Type B pancreatic cell (in vitro differentiated cells): ENCODE results near the gene ATP6V1G2. TPM values are rescaled to one million over a fixed set of nuclear protein-coding genes. Genes with fewer than 3 reads are reported as not detected.
A peak's percentile ranks its signal among the peaks of the same experiment; 100 is the strongest.

ENCODE experiments used
- DNase-seq: peaks from one replicate; pipeline ENCODE4 v3.0.0; 2021; ENCODE audit warnings: mixed read lengths; ENCODE audit not compliant: unreplicated experiment; ENCODE audit errors: extremely low spot score
- H3K27ac Mint-ChIP-seq: 2 replicates; pipeline ENCODE4 v1.8.0; 2021; ENCODE audit warnings: mild to moderate bottlenecking, mixed read lengths
- H3K27me3 Mint-ChIP-seq: 2 replicates; pipeline ENCODE4 v1.8.0; 2021; ENCODE audit warnings: mixed read lengths
- H3K36me3 Mint-ChIP-seq: 2 replicates; pipeline ENCODE4 v1.8.0; 2021; ENCODE audit warnings: mixed read lengths
- H3K4me1 Mint-ChIP-seq: one replicate; pipeline ENCODE4 v1.8.0; 2021; ENCODE audit warnings: mixed read lengths; ENCODE audit not compliant: unreplicated experiment
- H3K4me3 Mint-ChIP-seq: 2 replicates; pipeline ENCODE4 v1.8.0; 2021; ENCODE audit warnings: mild to moderate bottlenecking, mixed read lengths
- H3K9me3 Mint-ChIP-seq: 2 replicates; pipeline ENCODE4 v1.8.0; 2021; ENCODE audit warnings: mixed read lengths
- total RNA-seq: library from RNA; stranded (reverse); gene quantifications from 2 replicates; pipeline ENCODE4 v1.2.1, GENCODE V29; 2021; ENCODE audit warnings: low replicate concordance
- TF ChIP-seq, protein P1 (sequence below): fragments of 200-600 bp; sonication (generic); conservative IDR thresholded peaks from 2 replicates; pipeline ENCODE4 v1.5.0; 2021; ENCODE audit warnings: antibody characterized with exemption, mild to moderate bottlenecking

Gene ATP6V1G2
- total RNA-seq, 1 donor from 2014 or later, result 5.9 TPM

DNA sequence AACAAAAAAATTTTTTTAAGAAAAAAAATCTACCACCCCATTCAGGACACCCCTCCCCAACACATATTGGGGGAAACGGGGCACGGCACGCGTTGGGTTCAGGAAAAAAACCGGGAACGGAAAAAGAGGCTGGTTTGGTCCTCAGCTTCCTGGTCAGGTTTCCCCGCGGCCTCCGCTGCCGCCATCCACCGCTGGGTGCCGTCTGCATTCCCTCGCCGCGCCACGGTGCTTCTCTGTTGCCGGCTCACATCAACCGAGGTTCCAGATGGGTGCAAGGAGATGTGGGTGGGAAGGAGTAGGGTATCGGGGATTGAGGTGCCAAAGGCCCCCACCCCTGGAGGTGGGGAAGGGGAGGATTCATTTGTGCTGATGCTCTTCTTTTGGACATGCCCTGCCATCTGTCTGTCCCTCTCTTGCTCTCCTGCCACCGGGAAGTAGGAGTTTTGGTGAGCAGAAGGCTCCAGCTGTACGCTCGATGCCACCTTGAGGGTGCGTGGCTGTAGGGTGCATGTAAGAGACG, 11.8 kb downstream of the ATP6V1G2 start:
- no peak for DNase-seq
- TF ChIP-seq, protein P1, sequence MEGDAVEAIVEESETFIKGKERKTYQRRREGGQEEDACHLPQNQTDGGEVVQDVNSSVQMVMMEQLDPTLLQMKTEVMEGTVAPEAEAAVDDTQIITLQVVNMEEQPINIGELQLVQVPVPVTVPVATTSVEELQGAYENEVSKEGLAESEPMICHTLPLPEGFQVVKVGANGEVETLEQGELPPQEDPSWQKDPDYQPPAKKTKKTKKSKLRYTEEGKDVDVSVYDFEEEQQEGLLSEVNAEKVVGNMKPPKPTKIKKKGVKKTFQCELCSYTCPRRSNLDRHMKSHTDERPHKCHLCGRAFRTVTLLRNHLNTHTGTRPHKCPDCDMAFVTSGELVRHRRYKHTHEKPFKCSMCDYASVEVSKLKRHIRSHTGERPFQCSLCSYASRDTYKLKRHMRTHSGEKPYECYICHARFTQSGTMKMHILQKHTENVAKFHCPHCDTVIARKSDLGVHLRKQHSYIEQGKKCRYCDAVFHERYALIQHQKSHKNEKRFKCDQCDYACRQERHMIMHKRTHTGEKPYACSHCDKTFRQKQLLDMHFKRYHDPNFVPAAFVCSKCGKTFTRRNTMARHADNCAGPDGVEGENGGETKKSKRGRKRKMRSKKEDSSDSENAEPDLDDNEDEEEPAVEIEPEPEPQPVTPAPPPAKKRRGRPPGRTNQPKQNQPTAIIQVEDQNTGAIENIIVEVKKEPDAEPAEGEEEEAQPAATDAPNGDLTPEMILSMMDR, result no peak
- peaks cover 18% of the 10 kb centered on the region for H3K4me1 Mint-ChIP-seq
- no peak overlapping the region for H3K4me3 Mint-ChIP-seq
- peaks cover 63% of the 10 kb centered on the region for H3K36me3 Mint-ChIP-seq
- H3K27me3 Mint-ChIP-seq, result no peaks in the 10 kb centered on the region
- H3K27ac Mint-ChIP-seq, result peak overlapping the region; percentile 39
- H3K9me3 Mint-ChIP-seq, result no peaks in the 10 kb centered on the region

- DNase-seq, result no peak
- Mint-ChIP-seq H3K36me3 (peaks cover 58% of the 10 kb centered on the region), H3K4me3 (no peak overlapping the region), H3K27ac (no peak overlapping the region), H3K27me3 (no peaks in the 10 kb centered on the region), H3K4me1 (peaks cover 13% of the 10 kb centered on the region), H3K9me3 (no peaks in the 10 kb centered on the region)
- TF ChIP-seq, protein P1, result no peak
Observed at GRCh38 chr6:31534011-31534410, 12.4 kb downstream of the ATP6V1G2 start.

DNA sequence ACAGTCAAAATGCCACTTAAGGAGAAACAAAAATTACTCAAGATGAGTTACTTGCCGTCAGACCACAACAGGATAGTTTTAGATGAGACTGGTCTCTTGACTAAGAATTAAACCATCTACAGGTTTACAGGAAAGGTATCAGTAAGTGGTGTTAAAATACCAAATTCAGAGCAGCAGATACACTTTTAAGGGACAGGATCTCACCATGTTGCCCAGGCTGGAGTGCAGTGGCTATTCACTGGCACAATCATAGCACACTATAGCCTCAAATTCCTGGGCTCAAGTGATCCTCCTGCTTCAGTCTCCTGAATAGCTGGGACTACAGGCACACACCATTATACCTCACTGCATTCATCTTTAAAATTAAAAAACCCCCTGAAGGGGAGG, 13.0 kb downstream of the ATP6V1G2 start:
- Mint-ChIP-seq H3K4me3 (no peak overlapping the region), H3K27ac (no peak overlapping the region), H3K9me3 (no peaks in the 10 kb centered on the region), H3K4me1 (peaks cover 7% of the 10 kb centered on the region), H3K36me3 (peaks cover 54% of the 10 kb centered on the region), H3K27me3 (no peaks in the 10 kb centered on the region)
- DNase-seq, result no peak
- TF ChIP-seq, protein P1, result no peak

DNA sequence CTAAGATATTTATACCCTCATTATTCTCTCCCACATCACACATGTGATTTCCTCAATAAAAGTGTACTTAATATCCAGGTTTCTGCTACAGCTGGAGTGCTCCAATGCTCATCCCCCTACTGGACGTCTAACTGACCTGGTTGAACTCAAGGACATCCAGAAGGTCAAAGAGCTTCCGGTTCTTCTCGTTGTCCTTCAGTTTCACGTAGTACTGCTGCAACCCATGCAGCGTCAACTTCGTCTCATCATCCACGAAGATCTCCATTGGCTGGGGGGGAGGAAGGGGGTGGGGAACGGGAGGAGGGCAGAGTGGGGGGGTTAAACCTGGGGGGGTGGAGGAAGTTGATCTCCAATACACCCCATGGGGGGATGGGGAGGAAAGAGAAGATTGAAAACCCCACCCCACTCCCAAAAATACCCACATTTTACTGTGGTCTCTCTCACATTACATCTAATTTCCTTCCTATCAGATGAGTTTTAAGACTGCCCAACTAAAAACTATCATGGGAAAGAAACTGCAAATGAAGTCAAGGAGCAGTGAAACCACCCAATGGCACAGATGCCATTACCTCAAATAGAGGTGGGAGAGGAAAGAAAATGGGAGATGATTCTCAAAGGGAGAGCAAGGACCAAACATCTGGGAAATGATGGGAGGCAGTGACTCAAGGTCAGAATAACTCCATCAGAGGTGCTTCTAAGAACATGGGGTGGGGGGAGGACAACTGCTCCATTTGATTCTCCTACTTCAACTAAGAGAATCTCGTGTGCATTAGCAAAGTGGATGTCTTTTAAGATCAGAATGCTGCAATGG, 13.6 kb downstream of the ATP6V1G2 start:
- H3K27ac Mint-ChIP-seq, result peak overlapping the region; percentile 46
- H3K9me3 Mint-ChIP-seq, result no peaks in the 10 kb centered on the region

DNA sequence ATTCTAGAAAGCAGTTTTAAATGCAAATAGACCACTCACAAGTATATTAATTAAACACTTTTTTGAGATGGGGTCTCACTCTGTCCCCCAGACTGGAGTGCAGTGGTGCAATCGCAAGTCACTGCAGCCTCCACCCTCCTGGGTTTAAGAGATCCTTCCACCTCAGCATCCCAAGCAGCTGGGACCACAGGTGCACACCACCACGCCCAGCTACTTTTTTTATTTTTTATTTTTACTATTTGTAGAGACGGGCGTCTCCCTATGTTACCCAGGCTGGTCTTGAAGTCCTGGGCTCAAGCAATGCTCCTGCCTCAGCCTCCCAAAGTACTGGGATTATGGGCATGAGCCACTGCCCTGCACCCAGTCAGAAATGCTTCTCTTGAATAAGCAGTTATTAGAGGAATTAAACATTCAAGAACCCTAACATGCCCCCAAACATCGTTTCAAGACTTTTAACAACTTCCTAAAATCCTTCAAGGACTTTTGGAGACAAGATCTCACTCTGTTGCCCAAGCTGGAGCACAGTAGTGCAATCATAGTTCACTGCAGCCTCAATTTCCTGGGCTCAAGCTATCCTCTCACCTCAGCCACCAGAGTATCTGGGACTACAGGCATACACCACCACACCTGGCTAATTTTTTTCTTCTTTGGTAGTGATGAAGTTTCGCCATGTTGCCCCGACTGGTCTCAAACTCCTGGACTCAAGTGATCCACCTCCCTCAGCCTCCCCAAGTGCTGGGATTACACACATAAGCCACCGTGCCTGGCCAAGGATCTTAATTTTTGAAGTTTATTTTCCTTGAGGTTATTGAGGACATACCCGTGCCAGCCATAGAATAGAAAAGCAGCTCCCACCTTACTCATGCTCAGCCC, 14.4 kb downstream of the ATP6V1G2 start:
- no peak overlapping the region for H3K27ac Mint-ChIP-seq

More for the DNA sequence above, 13.6 kb downstream of the ATP6V1G2 start:
- no peaks in the 10 kb centered on the region for H3K27me3 Mint-ChIP-seq
- no peak overlapping the region for H3K4me3 Mint-ChIP-seq
- no peak for DNase-seq
- peaks cover 4% of the 10 kb centered on the region for H3K4me1 Mint-ChIP-seq
- TF ChIP-seq, protein P1, result no peak
- peaks cover 55% of the 10 kb centered on the region for H3K36me3 Mint-ChIP-seq

More for the DNA sequence above, 14.4 kb downstream of the ATP6V1G2 start:
- Mint-ChIP-seq H3K27me3 (no peaks in the 10 kb centered on the region), H3K9me3 (no peaks in the 10 kb centered on the region), H3K36me3 (peaks cover 55% of the 10 kb centered on the region), H3K4me3 (no peak overlapping the region), H3K4me1 (peaks cover 4% of the 10 kb centered on the region)
- no peak for DNase-seq
- TF ChIP-seq, protein P1, result no peak
